Measurements from ENCODE around the gene MAPK1. TPM values are rescaled to one million over a fixed set of nuclear protein-coding genes. Genes with fewer than 3 reads are reported as not detected.
"Not testable (repeated sequence)": the region's sequence is repeated elsewhere in the genome, so short reads cannot be mapped to it uniquely, and the experiment has no call there.

MAPK1 gene
- total RNA-seq, 2 donors from 2014 or later: 39.7 to 42.6 TPM

- H3K36me3 ChIP-seq: no peaks in the 10 kb centered on the region
- no peak for DNase-seq (ENCODE audit: low spot score)
- TF ChIP-seq, protein P1, sequence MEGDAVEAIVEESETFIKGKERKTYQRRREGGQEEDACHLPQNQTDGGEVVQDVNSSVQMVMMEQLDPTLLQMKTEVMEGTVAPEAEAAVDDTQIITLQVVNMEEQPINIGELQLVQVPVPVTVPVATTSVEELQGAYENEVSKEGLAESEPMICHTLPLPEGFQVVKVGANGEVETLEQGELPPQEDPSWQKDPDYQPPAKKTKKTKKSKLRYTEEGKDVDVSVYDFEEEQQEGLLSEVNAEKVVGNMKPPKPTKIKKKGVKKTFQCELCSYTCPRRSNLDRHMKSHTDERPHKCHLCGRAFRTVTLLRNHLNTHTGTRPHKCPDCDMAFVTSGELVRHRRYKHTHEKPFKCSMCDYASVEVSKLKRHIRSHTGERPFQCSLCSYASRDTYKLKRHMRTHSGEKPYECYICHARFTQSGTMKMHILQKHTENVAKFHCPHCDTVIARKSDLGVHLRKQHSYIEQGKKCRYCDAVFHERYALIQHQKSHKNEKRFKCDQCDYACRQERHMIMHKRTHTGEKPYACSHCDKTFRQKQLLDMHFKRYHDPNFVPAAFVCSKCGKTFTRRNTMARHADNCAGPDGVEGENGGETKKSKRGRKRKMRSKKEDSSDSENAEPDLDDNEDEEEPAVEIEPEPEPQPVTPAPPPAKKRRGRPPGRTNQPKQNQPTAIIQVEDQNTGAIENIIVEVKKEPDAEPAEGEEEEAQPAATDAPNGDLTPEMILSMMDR (IDR thresholded peaks at IDR 0.05): no peak
- no peaks in the 10 kb centered on the region for H3K4me1 ChIP-seq
- H3K27ac ChIP-seq: no peak overlapping the region
- no peaks in the 10 kb centered on the region for H3K27me3 ChIP-seq
- no peak overlapping the region for H3K4me3 ChIP-seq
- H3K9me3 ChIP-seq: no peaks in the 10 kb centered on the region
These were observed 14.7 kb upstream of the MAPK1 start for GRCh38 chr22:21881841-21882753.

GRCh38 chr22:21876486-21877176 lies 9.2 kb upstream of the MAPK1 start:
- TF ChIP-seq, protein P1 (IDR thresholded peaks at IDR 0.05): no peak
- Histone ChIP-seq H3K4me1 (peaks cover 0 to 9% of the 10 kb centered on the region in 2 donors), H3K9me3 (no peaks in the 10 kb centered on the region), H3K36me3 (no peaks in the 10 kb centered on the region), H3K4me3 (no peak overlapping the region), H3K27ac (no peak overlapping the region), H3K27me3 (no peaks in the 10 kb centered on the region)
- no peak for DNase-seq (ENCODE audit: low spot score)

- H3K27me3 ChIP-seq; H3K4me1 ChIP-seq; H3K36me3 ChIP-seq; H3K9me3 ChIP-seq; H3K4me3 ChIP-seq; DNase-seq (ENCODE audit: low spot score); H3K27ac ChIP-seq: not testable (repeated sequence)
These were observed 7.5 kb upstream of the MAPK1 start for GRCh38 chr22:21874953-21875352.

- DNase-seq (ENCODE audit: low spot score): no peak
- Histone ChIP-seq H3K27me3 (no peaks in the 10 kb centered on the region), H3K36me3 (no peaks in the 10 kb centered on the region), H3K9me3 (no peaks in the 10 kb centered on the region), H3K4me1 (peaks cover 0 to 10% of the 10 kb centered on the region in 2 donors), H3K27ac (no peak overlapping the region), H3K4me3 (no peak overlapping the region)
- TF ChIP-seq, protein P1 (IDR thresholded peaks at IDR 0.05): no peak
These were observed 6.2 kb upstream of the MAPK1 start for GRCh38 chr22:21873619-21874018.

DNA sequence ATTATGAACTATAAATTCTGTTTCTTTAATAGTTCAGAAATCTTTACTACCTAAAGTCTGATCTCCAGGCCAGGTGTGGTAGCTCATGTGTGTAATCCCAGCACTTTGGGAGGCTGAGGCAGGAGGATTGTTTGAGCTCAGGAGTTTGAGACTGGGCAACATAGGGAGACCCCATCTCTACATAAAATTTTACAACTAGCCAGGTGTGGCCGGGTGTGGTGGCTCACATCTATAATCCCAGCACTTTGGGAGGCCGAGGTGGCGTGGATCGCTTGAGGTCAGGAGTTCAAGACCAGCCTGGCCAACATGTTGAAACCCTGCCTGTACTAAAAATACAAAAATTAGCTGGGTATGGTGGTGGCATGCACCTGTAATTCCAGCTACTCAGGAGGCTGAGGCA lies 5.3 kb upstream of the MAPK1 start:
- not testable (repeated sequence) for H3K27ac ChIP-seq; H3K4me3 ChIP-seq; H3K27me3 ChIP-seq; H3K9me3 ChIP-seq; DNase-seq (ENCODE audit: low spot score); H3K36me3 ChIP-seq
- peaks cover 0 to 18% of the 10 kb centered on the region in 2 donors for H3K4me1 ChIP-seq

DNA sequence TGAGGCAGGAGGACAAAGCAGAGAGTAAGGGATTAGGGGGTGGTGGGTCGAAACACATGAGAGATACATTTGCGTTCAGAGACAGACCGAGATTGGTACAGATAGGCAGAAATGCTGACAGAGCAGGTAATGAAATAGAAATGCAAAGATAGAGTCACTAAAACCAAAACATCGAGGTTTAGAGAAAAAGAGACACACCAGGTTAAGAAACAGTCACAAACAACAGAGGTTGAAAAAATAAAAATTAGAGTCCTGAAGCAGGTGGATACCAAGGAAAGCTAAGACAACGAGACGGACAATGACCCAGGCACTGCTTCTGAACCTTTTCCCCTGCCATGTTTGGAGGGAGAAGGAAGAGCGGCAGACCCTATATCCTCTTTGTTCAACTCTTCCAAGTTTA lies 1.2 kb upstream of the MAPK1 start:
- no peak for DNase-seq (ENCODE audit: low spot score)
- no peak overlapping the region for H3K4me3 ChIP-seq
- no peaks in the 10 kb centered on the region for H3K9me3 ChIP-seq
- no peaks in the 10 kb centered on the region for H3K27me3 ChIP-seq
- H3K4me1 ChIP-seq: peaks cover 0 to 37% of the 10 kb centered on the region in 2 donors
- H3K27ac ChIP-seq: no peak overlapping the region
- TF ChIP-seq, protein P1 (IDR thresholded peaks at IDR 0.05): no peak
- no peaks in the 10 kb centered on the region for H3K36me3 ChIP-seq
